ENCODE measurements around the gene PDE4A.

DNA sequence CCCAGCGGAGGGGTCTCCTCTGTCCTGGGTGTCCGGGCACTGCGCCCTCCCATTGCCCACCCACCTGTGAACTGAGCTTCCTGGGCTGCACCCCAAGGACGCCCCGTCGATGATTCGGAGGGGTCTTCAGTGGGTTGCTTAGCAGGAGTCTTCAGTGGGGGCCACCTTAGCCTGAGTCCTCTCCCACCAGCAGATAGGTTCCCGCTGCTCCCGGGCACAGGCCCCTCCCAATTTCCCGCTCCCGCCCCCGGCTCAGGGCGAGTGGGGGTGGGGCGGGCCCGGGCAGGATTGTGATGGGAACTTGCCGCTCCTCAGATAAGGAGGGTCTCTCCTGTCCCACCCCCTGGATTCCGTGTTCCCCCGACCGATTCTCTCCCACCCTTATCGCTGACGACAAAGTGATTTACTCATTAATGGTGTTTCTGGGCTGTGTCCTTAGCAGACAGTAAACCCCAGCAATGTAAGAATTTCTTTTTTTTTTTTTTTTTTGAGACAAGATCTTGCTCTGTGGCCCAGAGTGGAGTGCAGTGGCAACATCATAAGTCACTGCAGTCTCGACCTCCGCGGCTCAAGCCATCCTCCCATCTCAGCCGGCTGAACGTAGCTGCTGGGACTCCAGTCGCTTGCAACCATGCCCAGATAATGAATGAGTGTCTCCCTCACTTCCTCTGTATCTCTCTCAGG, 97.6 kb downstream of the PDE4A start:
- TF ChIP-seq POLR2A (IDR thresholded peaks at IDR 0.05), result no peak
- no peak for TF ChIP-seq CTCF (IDR thresholded peaks at IDR 0.05)
- TF ChIP-seq POLR2AphosphoS5 (IDR thresholded peaks at IDR 0.05), result no peak

Measured in transverse colon (tissue), 4 donors.